Gastroesophageal sphincter (tissue), 3 donors: ENCODE data around the gene CCDC178.

ENCODE experiments used
- CTCF ChIP-seq, 4 experiments: fragments of 200-600 bp in 2 of 4; fragments of 450-650 bp in 2 of 4; sonication (generic) in 1 of 4; IDR thresholded peaks; one replicate each; pipeline ENCODE4 v1.5.1; 2017 to 2019; ENCODE audit warnings: antibody characterized with exemption in 4 of 4, mild to moderate bottlenecking in 2 of 4, moderate library complexity in 2 of 4
- POLR2A ChIP-seq, 2 donors: fragments of 450-650 bp; IDR thresholded peaks; one replicate each; pipeline ENCODE4 v1.6.1; 2017; ENCODE audit warnings: antibody characterized with exemption in 2 of 2, mild to moderate bottlenecking in 2 of 2, moderate library complexity in 1 of 2
- POLR2AphosphoS5 ChIP-seq: sonication (generic); formaldehyde crosslinking; IDR thresholded peaks from one replicate; pipeline ENCODE4 v1.6.1; 2017; ENCODE audit warnings: antibody characterized with exemption

- no peak for TF ChIP-seq POLR2A (IDR thresholded peaks at IDR 0.05)
- no peak for TF ChIP-seq CTCF (IDR thresholded peaks at IDR 0.05)
- no peak for TF ChIP-seq POLR2AphosphoS5
Observed at GRCh38 chr18:33432857-33433256, 7.7 kb downstream of the CCDC178 start.
